ENCODE data around the gene RPS6KA5.
"Not testable (repeated sequence)": the region's sequence is repeated elsewhere in the genome, so short reads cannot be mapped to it uniquely, and the experiment has no call there.

The RPS6KA5 gene

DNA sequence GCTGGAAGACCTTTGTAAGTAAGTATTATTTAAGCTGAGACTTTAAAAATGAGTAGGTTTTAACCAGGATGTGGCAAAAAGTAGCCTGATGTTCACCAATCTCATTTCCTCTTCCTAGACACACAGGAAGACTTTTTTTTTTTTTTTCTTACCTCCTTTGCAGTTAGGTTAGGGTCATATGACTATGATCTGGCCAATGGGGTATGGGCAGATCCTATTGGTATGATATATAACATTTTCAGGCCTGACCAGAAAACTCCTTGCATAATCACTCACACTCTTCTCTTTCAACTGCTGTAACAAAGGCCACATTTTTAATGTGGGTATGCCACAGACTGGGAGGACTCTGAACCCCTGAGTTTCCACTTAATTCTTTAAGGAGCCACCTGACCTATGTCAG lies 2.7 kb upstream of the RPS6KA5 start:
- peak; percentile 29 for DNase-seq

DNA sequence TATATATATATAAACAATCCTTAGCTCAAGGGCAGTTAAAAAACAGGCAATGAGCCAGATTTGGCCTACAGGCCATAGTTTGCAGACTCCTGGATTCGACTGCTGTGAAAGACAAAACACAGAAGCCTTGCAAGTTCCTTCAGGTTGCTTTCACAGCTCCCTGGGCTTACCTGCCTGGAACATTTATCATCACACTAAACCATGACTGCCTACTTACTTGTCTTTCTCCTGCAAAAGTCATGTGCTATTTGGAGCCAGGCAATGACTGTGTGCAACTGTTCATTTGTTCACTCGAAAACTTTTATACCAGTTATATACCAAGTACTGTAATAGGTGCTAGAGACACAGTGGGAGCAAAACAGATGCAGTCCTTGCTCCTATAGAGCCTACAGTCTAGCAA lies 2.2 kb upstream of the RPS6KA5 start:
- no peak for DNase-seq

DNA sequence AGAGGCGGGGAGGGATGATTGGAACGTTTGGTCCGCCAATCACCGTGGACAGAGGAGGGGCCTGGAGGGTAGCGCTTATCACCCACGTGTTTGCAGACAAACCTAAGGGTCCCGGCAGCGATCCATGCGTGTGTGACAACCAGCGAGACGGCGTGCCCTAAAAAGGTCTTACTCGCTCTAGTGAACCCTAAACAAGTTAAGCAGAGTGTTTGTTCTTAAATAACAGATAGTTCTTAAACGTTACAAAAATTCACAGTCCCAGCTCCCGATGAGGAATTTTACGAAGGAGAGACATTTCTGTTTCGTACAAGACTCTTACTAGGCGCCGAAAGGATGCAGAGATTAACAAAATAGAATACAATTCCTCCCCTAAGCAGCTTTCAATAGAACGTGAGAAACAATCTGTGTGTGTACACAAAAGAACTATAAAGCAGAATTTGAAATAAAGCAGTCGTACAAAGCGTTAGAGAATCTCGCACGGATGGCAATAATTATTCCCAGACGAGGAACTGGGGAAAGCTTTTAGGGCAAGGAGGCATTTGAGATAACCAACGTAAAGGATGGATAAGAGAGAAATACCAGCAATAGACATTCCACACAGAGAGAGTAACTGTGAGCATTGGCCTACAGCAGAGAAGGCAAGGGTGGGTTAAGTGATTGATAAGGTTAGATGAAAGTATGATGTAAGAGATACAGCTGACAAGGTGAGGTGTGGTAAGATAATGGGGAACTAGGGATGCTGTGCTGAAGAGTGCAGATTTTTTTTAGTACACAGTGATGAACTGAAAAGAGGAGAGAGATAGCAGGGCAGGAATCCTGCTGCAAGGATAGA lies 831 bp upstream of the RPS6KA5 start:
- no peak for DNase-seq

DNA sequence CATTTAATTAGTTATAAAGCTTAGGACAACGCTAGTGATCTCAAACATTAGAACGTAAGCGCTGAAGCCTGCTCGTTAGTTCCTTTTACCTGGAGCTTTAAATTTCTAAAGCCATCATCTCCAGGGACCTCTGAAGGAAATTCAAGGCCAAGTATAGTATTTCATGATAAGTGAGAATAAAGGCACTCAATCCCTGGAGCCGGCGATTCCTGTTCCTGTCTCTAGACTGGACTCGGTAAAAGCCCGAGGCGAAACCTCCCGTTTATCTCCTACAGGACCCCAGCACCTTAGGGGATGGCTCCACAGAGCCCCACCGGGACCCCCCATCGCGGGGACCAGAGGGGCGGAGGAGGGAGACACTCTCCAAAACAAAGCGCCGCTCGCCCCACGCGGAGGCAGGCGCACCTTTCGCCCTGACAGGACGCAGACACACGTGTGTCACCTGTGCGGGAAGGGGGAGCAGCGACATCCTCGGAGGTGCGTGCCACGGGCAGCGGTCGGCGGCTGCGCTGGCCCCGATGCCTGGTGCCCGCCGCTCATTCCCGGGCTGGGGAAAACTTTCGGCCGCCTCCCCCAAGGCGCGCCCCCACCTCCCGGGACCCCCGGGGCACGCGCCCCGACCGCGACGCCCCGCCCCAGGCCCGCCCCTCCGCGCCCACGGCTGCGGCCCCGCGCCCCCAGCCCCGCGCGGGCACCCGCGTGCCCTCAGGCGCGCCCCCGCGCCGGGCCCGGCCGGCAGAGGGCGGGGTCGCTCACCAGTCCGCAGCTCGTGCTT lies 678 bp downstream of the RPS6KA5 start:
- DNase-seq = peak; percentile 78

DNA sequence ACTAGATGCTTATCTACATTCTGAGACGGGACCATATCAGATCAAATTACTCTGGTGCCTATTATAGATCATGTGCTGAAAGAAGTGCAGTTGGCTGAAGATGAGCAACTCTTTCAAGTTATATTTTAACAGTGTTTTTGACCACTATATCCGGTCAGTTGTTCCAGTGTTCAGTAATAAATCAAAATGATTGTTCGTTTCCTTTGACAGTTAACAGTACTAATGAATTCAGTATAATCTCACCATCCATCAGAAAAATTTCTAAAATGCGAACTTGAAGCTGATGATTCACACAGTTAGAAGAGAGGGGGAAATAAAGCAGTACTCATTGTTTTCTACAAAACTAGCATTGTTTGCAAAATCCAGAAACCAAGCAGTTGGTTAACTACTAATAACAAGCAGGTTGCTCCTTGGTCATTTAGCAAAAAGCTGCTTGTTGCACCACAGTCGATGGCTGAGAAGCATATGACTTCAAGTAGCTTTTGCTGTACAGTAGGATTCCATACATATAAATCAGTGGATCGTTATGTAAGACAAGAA lies 2.3 kb downstream of the RPS6KA5 start:
- no peak for DNase-seq

DNA sequence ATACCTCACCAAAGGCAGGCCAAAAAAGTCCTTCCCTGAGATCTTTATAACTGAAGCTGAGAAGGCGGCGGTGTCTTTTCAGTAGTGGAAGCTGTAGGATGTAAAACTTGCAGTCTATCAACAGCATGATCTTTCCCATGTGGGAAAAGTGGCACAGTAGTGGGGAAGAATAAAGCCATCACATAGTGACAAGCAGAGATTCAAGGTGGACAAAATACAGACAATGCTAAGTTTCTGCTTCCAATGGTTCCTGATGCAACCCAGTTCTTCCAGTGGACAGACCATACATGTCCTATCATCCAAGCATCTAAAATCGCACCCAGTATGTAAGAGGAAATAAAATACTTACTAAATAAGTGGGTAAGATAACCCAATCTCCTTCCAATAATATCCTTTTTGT lies 4.1 kb downstream of the RPS6KA5 start:
- DNase-seq = no peak

DNA sequence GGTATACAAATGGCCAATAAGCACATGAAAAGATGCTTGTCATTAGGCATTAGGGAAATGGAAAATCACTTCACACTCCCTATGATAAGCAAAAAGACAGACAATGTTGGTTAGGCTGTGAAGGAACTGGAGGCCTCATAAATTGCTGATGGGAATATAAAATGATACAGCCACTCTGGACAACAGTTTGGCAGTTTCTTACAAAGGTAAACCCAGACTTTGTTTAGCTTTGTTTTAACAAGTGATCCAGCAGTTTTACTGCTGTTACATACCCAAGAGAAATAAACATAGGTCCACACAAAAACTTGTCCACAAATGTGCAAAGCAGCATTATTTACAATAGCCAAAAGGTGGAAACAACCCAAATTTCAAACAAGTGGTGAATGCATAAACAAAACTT lies 5.4 kb downstream of the RPS6KA5 start:
- DNase-seq = no peak

DNA sequence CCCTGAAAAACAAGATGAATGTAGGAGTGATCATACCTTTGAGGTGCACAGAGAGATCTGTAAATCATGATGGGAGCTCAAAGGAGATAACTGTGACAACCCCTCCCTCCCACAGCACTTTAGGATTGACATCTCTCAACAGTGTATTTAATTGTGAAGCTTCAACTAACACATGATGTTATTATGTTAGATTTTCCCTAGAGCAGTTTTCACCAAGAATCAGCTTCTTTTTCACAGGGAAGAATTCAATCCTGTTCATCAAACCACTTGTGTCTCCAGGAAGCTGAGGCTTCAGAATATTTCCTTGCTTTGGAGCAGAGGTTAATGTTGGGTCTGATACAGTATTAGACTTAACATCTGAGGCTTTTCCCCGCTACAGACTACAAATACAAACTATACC lies 11.8 kb downstream of the RPS6KA5 start:
- DNase-seq = no peak

DNA sequence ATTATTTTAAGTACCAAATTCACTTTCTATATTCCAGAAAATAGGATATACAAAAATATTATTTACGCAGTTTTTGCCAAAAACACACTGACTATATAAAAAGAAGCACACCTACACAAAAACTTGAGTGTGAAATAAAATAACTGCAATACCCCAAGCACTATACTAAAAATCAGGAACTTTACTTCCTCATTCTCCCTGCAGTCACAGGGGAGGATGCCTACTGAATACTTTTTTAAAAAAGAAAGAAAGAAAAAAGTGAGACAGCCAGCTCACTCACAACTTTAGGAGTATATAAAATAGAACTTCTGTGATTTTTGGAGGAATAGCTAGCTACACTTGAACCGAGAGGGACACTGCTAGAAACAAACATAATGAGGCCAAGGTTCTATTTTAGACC lies 12.2 kb downstream of the RPS6KA5 start:
- no peak for DNase-seq

DNA sequence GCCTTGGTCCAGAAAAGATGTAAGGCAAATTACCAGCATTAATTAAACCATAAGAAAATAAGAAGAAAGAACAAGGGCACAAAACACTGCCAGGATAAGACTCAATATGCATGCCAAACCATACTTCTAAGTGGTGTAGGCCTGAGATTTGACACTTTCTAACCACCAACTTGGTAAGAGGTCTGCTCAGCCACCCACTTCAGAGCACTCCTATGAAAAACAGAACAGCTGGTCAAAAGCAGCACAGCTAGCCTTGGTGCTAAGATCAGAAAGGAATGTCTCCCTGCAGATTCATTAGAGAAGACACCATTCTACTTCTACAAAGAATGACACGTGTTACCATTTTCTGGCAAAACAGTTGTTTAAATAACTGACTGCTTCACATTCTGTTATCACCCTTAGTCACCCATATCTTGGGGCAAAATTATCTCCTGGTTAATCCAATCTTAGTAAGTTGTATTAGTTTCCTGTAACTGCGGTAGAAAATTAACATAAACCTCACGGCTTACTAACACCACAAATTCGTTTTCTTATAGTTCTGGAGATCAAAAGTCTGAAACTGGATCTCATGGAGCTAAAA lies 13.2 kb downstream of the RPS6KA5 start:
- DNase-seq = no peak

DNA sequence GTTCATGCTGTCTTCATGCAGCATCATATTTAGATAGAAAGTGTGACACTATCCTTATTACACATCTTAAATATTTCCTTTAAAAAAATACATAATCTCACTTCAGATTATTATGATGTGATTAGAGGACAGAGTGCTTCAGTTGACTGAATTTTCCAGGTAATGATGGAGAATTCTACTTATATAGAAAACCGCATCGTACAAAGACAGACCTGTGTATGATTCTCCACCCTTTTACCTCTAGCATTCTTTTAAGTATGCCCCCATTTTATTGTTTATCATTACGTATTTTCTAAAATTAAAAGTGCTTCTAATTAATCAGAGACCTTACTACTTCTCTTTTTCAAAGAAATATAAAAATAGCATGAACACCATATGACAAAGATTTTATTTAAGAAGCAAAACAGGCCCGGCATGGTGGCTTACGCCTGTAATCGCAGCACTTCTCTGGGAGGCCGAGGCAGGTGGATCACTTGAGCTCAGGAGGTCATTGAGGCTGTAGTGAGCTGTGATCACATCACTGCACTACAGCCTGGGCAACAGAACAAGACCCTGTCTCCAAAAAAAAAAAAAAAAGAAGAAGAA lies 13.9 kb downstream of the RPS6KA5 start:
- no peak for DNase-seq

DNA sequence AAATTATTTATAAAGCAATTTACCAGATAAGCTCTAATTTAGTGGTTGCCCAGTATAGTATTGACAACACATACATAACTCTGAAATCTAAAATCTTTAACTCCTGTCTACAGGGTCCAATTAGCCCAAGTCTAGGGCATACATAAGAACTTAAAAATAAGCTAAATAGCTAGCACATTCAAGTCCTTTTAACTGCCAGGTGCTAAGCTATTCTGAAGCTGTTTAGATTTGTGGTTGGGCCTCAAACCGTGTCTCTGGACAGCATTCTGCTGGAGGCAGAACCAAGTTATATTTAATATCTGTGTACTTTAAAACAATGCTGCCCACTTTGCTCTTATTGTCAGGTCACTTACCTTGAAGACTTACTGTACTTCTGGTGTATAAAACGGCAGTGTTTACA lies 19.0 kb downstream of the RPS6KA5 start:
- no peak for DNase-seq

DNA sequence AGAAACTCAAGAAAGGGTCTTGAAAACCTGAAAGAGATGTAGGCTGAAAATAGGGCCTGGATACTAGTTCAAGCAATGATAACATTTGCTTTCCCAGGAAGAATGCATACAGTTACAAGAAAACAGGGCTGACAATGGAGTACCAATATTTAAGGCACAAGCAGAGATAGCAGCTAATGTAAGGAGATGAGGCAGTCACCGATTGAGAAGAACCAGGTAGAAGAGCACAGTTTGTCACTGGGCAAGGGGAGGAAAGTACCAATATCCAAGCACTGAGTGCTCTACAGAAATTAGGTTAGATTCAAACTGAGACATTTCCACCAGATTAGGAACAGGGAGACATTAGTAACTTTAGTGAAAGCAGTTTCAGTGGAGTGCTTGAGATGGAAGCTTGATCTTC lies 19.9 kb downstream of the RPS6KA5 start:
- DNase-seq = no peak

DNA sequence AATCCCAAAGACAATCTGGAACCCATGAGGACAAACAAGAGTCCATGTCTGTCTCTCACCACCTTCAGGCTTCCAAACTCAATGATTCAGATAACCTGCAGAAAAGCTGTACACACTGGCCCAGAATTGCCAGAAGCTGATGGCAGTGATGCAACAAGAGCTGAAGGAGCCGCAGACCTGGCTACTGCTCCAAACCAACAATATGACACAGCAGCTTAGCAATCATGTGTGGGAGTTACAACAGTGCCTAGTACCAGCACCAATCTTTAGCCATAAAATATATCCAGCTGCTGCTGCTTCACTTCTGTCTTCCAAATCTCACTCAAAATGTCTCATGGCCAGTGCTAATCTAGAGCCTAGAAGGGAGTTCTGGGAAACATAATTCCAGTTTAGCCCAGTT lies 22.0 kb downstream of the RPS6KA5 start:
- no peak for DNase-seq

DNA sequence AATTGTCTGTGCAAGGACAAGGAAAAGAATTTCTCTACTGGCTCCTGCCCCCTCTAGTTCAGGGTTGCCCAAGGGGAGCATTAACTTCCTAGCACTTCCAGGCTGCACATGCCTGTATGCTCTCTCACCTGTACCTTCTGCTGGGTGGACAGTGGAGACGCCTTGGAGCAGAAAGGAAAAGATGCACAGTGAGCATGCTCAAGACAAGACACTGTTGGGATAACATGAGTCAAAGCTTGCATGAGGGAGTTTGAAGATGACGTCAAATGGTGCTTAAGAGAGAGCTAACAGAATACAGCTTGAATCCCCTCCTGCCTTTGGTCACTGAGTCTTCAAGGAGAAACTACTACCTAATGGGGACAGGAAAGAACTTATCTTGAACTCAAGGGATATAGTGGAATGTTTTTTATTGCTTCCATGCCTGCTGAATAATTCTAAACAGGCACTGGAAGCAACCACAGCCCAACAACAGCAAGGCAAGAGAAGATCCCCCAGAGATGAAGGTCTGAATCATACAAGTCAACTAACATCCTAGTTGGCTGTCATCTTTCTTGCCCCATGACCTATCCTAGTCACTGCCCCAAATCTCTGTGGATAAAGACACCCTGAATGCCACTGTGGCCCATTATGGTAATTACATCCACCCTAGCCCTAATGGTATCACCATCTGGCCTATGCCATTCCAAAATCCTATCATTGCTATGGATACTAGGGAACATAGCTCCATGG lies 23.5 kb downstream of the RPS6KA5 start:
- DNase-seq = no peak

DNA sequence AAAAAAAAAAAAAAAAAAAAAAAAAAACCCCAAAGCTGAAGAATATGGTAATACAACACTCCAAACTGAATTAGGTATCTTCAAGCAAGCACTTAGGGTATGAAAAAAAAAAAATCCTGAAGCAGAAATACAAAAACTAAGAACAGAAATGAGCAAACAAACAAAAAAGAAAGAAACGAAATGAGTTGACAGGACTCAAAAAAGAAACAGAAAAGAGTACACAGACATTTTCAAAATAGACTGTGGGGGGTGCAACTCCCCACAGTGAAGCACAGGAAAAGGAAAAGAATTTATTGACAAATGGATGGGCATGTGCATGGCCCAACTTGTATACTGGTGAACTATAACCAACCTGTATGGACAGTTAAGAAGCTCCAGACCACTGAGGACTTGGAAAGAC lies 24.6 kb downstream of the RPS6KA5 start:
- DNase-seq = no peak

DNA sequence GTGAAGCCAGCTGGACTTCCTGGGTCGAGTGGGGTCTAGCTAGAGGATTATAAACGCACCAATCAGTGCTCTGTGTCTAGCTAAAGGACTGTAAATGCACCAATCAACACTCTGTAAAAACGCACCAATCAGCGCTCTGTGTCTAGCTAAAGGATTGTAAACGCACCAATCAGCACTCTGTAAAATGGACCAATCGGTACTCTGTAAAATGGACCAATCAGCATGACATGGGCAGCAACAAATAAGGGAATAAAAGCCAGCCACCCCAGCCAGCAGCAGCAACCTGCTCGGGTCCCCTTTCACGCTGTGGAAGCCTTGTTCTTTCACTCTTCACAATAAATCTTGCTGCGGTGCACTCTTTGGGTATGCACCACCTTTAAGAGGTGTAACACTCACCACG lies 26.1 kb downstream of the RPS6KA5 start:
- DNase-seq = not testable (repeated sequence)

DNA sequence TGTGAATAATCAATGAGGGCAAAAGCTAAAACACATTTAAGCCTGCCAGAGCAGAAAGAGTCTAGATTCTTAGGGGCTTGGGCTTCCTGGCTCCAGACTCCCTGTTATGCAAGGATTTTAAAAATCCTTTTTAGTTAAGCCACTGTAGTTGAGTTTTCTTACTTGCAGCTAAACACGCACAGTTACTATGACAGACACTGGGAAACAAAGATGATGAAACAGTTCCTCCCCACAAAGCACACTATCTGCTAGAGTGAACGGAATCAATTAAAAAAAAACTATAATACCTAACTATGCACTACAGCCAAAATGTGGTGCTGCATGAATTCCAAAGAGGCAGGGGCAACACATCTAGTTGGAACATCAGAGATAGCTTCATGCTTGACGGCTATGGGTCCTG lies 28.2 kb downstream of the RPS6KA5 start:
- DNase-seq = no peak

DNA sequence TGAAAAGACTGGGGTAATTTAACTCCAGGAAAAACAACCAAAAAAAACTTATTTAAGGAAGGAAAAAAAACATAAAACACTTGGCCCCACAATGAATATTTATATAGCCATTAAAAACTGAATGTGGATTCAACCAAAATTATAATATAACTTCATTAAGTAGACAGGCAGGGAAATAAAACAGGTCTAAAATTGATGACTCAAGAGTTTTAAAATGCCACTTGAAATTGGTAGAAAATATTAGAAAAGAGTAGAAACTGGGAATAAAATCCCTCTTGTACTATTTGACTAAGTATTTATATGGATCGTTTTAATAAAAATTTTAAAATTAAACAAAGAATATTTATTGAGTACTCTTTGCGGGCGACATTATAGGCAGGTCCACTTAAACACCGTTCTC lies 28.8 kb downstream of the RPS6KA5 start:
- no peak for DNase-seq

DNA sequence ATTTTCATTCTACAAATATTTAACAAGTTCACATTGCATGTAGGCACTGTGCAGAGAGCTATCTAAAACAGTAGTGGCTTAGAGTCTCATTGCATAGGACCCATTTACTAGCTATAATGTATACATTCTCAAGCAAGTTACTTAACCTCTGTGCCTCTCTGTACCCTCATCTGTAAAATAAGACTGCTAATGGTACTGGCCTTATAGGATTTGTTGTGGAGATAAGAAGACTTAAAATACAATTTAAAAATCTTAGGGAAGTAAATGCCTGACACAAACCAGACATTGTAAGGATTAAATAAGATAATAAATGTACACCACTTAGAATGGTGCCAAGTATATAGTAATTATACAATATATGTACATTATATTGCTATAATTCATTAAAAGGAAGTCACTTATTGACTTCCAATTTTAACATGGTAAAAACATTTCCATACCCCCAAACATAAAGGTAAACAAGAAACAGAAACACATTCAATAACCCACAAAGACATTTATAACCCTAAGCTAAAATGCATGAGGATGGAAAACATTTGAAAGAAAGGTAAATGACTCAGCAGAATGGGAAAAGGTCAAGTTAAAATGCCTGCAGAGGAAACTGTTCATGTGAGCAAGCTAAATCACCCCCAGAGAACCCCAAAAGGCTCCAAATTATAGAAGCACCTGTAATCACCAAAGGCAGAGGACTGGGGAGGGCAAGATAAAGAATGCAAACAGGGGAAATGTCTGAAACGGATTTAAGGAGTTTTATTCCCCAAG lies 30.8 kb downstream of the RPS6KA5 start:
- peak; percentile 13 for DNase-seq

DNA sequence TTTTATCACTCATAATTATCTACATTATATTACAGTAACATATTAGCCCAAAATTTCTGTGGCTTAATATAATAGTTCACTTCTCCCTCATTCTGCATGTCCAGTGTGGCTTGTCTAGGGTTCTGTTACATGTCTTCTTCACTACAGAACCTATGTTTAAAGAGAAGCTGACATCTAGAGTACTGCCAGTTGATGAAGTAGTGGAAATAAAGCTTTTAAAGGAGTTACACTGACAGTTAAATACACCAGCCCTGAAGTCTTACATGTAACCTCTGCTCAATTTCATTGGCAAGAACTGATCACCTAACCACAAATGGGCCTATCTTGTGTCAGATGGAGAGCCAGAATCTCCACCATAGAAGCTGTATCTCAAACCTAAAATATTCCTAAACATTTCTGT lies 32.9 kb downstream of the RPS6KA5 start:
- no peak for DNase-seq

DNA sequence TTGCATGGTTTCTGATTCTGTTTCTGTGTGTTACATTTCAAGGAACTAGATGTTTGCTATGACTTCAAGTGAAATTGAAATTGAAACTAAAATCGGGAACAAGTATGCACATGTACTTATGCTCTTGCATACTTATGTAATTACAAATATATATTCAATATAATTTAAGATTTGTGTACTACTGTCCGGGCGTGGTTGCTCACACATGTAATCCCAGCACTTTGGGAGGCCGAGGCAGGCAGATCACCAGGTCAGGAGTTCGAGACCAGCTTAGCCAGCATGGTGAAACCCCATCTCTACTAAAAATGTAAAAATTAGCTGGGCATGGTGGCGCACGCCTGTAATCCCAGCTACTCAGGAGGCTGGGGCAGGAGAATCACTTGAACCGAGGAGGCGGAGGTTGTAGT lies 37.8 kb downstream of the RPS6KA5 start:
- DNase-seq = not testable (repeated sequence)
